Measurements from ENCODE around the gene EN1. TPM values are rescaled to one million over a fixed set of nuclear protein-coding genes. Genes with fewer than 3 reads are reported as not detected.

The EN1 gene
- polyA plus RNA-seq, 1 donor (not counting 4 experiments of a cell fraction or from before 2014, with no cell fraction given) = 0.05 TPM

DNA sequence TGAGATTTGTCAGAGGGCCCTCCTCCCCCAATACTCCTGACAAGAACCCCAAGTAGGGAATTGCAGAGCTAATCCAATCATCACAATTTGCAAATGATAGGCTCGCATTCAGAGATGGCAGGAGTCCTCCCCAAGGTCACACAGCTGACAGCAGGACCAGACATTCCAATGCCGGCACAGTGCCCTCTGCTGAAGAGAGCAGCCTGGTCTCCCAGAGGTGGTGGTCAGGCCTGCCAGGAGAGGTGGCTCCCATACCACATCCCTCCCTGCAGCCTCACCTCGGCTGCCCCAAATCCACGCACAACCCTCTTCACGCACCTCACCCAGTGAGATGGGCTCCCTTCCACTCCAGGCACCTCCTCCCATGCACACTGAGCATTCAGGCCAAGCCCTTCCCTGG, 25.4 kb downstream of the EN1 start:
- dilution Hi-C loops (cut with MboI; ENCODE audit: extremely low pct_ligation_motif_present, low sequenced_read_pairs) = no loop called here
- Histone ChIP-seq H3K9me1 (ENCODE audit: control insufficient read depth, extremely low read depth, insufficient read depth, low read length) (no peaks in the 10 kb centered on the region), H3K36me3 (ENCODE audit: control insufficient read depth in 2 of 2, extremely low read depth in 1 of 2, insufficient read depth in 2 of 2, low read length in 2 of 2) (no peaks in the 10 kb centered on the region), H3K4me2 (ENCODE audit: control insufficient read depth, extremely low read depth, insufficient read depth, low read depth, low read length) (no peak overlapping the region), H4K20me1 (ENCODE audit: control insufficient read depth, extremely low read depth, insufficient read depth, low read length) (no peaks in the 10 kb centered on the region), H3K4me1 (ENCODE audit: control insufficient read depth, extremely low read depth, insufficient read depth, low read length) (no peaks in the 10 kb centered on the region), H3K79me2 (ENCODE audit: control insufficient read depth, insufficient read depth, low read length) (no peaks in the 10 kb centered on the region), H3K9me3 (ENCODE audit: control insufficient read depth, low read depth, low read length) (no peaks in the 10 kb centered on the region), H3K27ac (ENCODE audit: control insufficient read depth, insufficient read depth, low read length) (no peak overlapping the region), H3K4me3 (ENCODE audit: control insufficient read depth in 2 of 3, extremely low read depth in 1 of 3, insufficient read depth in 2 of 3, low read depth in 1 of 3, low read length in 3 of 3) (no peak overlapping the region), H3K27me3 (ENCODE audit: control insufficient read depth, extremely low read depth, insufficient read depth, low read length) (peaks cover 16% of the 10 kb centered on the region), H2AFZ (ENCODE audit: control insufficient read depth, low read length) (no peak overlapping the region), H3K9ac (ENCODE audit: control insufficient read depth, extremely low read depth, insufficient read depth, low read length) (no peak overlapping the region)
- TF ChIP-seq EZH2 (IDR thresholded peaks at IDR 0.05; ENCODE audit: low read length) = no peak
- TF ChIP-seq, protein P1, sequence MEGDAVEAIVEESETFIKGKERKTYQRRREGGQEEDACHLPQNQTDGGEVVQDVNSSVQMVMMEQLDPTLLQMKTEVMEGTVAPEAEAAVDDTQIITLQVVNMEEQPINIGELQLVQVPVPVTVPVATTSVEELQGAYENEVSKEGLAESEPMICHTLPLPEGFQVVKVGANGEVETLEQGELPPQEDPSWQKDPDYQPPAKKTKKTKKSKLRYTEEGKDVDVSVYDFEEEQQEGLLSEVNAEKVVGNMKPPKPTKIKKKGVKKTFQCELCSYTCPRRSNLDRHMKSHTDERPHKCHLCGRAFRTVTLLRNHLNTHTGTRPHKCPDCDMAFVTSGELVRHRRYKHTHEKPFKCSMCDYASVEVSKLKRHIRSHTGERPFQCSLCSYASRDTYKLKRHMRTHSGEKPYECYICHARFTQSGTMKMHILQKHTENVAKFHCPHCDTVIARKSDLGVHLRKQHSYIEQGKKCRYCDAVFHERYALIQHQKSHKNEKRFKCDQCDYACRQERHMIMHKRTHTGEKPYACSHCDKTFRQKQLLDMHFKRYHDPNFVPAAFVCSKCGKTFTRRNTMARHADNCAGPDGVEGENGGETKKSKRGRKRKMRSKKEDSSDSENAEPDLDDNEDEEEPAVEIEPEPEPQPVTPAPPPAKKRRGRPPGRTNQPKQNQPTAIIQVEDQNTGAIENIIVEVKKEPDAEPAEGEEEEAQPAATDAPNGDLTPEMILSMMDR (optimal IDR thresholded peaks at IDR 0.05 in 1 of 3, IDR thresholded peaks at IDR 0.05 in 1 of 3, conservative IDR thresholded peaks at IDR 0.05 in 1 of 3; ENCODE audit: extremely low read depth in 1 of 3, insufficient read depth in 2 of 3, low read length in 3 of 3) = peak in 1 of 3 experiments; percentile 10
- FAIRE-seq = no peak
- DNase-seq (ENCODE audit: low read depth, low spot score) = no peak

DNA sequence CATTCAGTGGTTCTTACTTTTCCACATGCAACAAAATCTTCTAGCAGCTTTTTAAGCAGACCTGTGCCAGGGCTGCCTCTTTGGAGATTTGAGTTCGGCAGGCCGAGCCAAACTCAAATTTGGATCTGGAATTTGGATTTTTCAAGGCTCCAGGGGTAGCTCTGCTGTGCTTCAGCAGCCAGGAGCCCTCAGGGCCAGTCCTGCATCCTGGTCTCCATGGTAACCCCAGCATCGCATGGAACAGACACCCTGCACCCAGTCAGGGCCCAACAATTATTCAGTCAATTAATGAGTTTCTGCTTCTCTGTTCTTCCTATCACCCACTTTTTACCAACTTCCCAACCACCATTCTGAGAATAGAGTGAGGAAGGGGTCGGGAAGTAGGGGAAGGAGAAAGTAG, 30.0 kb downstream of the EN1 start:
- H3K9me1 ChIP-seq (ENCODE audit: control insufficient read depth, extremely low read depth, insufficient read depth, low read length) = no peaks in the 10 kb centered on the region
- dilution Hi-C loops (cut with MboI; ENCODE audit: extremely low pct_ligation_motif_present, low sequenced_read_pairs) = no loop called here

More for the DNA sequence above, 30.0 kb downstream of the EN1 start:
- TF ChIP-seq EZH2 (IDR thresholded peaks at IDR 0.05; ENCODE audit: low read length) = no peak
- TF ChIP-seq, protein P1 (optimal IDR thresholded peaks at IDR 0.05 in 1 of 3, IDR thresholded peaks at IDR 0.05 in 1 of 3, conservative IDR thresholded peaks at IDR 0.05 in 1 of 3; ENCODE audit: extremely low read depth in 1 of 3, insufficient read depth in 2 of 3, low read length in 3 of 3) = no peak
- Histone ChIP-seq H2AFZ (ENCODE audit: control insufficient read depth, low read length) (no peak overlapping the region), H3K36me3 (ENCODE audit: control insufficient read depth in 2 of 2, extremely low read depth in 1 of 2, insufficient read depth in 2 of 2, low read length in 2 of 2) (no peaks in the 10 kb centered on the region), H3K9me3 (ENCODE audit: control insufficient read depth, low read depth, low read length) (no peaks in the 10 kb centered on the region), H3K27ac (ENCODE audit: control insufficient read depth, insufficient read depth, low read length) (no peak overlapping the region), H3K79me2 (ENCODE audit: control insufficient read depth, insufficient read depth, low read length) (no peaks in the 10 kb centered on the region), H3K27me3 (ENCODE audit: control insufficient read depth, extremely low read depth, insufficient read depth, low read length) (peaks cover 8% of the 10 kb centered on the region), H3K4me1 (ENCODE audit: control insufficient read depth, extremely low read depth, insufficient read depth, low read length) (no peaks in the 10 kb centered on the region), H3K4me2 (ENCODE audit: control insufficient read depth, extremely low read depth, insufficient read depth, low read depth, low read length) (no peak overlapping the region), H4K20me1 (ENCODE audit: control insufficient read depth, extremely low read depth, insufficient read depth, low read length) (no peaks in the 10 kb centered on the region), H3K4me3 (ENCODE audit: control insufficient read depth in 2 of 3, extremely low read depth in 1 of 3, insufficient read depth in 2 of 3, low read depth in 1 of 3, low read length in 3 of 3) (no peak overlapping the region), H3K9ac (ENCODE audit: control insufficient read depth, extremely low read depth, insufficient read depth, low read length) (no peak overlapping the region)
- DNase-seq (ENCODE audit: low read depth, low spot score) (no peak), FAIRE-seq (no peak)

Measured in keratinocyte (primary cell).